ENCODE data around the gene EEPD1.
A peak's percentile ranks its signal among the peaks of the same experiment; 100 is the strongest.
"Not testable (repeated sequence)": the region's sequence is repeated elsewhere in the genome, so short reads cannot be mapped to it uniquely, and the experiment has no call there.

Gene EEPD1

GRCh38 chr7:36303202-36304098 is 150.4 kb downstream of the EEPD1 start:
- peak; percentile 84 for DNase-seq

GRCh38 chr7:36304099-36304425 is 151.0 kb downstream of the EEPD1 start:
- DNase-seq, result no peak

DNA sequence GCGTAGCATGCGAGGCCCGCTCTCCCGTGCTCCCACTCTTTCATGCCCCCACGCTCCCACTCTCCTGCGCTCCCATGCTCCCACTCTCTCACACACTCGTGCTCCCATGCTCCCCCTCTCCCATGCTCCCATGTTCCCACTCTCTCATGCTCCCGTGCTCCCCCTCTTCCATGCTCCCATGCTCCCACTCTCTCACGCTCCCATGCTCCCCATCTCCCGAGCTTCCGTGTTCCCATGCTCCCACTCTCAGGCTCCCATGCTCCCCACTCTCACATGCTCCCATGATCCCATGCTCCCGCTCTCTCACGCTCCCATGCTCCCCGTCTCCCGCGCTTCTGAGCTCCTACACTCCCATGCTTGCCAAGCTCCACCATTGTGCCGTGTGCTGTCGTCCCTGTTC is 152.2 kb downstream of the EEPD1 start:
- no peak for DNase-seq

DNA sequence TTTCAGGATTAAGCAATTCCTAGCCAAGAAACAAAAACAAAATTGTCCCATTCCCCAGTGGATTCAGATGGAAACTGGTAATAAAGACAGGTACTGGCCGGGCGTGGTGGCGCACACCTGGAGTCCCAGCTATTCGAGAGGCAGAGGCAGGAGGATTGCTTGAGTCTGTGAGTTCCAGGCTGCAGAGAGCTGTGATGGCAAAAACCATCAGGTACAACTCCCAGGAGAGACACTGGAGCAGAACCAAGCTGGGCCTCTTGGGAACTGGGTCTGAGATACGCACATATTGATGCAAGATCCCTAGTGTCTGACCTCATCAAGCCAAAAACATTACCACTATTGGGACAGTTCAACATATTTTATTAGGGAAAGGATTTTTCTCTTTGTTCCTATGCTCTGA is 152.6 kb downstream of the EEPD1 start:
- no peak for DNase-seq

DNA sequence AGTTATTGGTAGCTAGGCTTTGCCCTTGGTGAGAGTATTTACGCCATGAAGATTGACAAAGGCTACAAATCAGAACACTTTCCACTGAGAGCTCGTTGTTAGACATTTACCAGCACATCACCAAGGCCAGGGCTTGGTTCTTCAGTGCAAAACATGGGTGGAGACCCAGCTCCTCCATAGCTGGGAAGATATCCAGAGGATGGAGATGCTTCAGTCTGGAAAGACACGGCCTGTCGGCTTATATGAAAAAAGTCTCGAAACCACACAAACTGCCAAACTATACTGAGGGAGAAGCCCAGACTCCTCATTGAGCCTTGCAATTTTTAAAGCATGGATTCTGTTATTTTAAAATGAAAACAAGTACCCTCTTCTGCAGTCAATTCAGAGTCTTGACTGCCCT is 153.2 kb downstream of the EEPD1 start:
- DNase-seq, result no peak

GRCh38 chr7:36306722-36307121 is 153.7 kb downstream of the EEPD1 start:
- DNase-seq, result no peak

- DNase-seq, result no peak
Observed at GRCh38 chr7:36308031-36308430, 155.0 kb downstream of the EEPD1 start.

GRCh38 chr7:36309301-36309700 is 156.2 kb downstream of the EEPD1 start:
- no peak for DNase-seq

DNA sequence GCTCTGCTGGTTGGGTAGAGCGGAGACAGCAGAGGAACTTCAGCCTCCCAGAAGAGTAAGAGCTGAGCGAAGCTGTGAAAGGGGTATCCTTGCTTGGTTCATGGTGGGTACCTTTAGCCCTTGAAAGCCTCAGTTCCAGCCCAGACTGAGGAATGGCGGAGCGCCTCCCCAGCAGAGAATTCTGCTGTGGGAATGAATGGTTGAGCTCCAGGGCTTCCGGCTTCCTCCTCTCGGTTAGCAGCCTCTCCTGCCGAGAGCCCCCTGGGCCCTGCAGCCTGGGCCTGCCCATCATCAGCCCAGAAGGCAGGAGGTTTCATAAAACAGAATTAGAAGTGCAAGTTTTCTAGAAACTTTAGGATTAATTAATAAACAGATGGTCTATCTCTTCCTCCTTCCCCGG is 156.7 kb downstream of the EEPD1 start:
- no peak for DNase-seq

- DNase-seq, result no peak
Observed at GRCh38 chr7:36310897-36311296, 157.8 kb downstream of the EEPD1 start.

DNA sequence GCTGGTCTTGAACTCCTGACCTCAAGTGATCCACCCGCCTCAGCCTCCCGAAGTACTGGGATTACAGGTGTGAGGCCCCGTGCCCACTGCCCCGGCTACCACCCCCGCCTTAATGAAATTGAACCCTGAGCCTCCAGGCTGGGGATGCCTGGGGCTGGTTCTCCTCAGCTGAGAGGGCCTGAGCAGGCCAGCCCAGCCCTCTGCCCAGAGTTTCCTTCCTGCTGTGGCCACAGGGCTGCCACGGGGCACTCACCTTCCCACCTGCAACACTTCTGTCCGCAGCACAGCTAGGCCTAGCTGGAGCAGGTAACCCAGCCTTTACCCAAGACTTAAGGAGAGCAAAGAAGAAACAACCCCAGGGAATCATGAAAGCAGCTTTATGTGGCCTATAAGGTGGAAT is 158.5 kb downstream of the EEPD1 start:
- DNase-seq, result no peak

- no peak for DNase-seq
Observed at GRCh38 chr7:36312064-36312914, 159.2 kb downstream of the EEPD1 start.

- no peak for DNase-seq
Observed at GRCh38 chr7:36312915-36313334, 159.9 kb downstream of the EEPD1 start.

GRCh38 chr7:36313607-36314006 is 160.6 kb downstream of the EEPD1 start:
- DNase-seq, result no peak

- no peak for DNase-seq
Observed at GRCh38 chr7:36314491-36314890, 161.4 kb downstream of the EEPD1 start.

DNA sequence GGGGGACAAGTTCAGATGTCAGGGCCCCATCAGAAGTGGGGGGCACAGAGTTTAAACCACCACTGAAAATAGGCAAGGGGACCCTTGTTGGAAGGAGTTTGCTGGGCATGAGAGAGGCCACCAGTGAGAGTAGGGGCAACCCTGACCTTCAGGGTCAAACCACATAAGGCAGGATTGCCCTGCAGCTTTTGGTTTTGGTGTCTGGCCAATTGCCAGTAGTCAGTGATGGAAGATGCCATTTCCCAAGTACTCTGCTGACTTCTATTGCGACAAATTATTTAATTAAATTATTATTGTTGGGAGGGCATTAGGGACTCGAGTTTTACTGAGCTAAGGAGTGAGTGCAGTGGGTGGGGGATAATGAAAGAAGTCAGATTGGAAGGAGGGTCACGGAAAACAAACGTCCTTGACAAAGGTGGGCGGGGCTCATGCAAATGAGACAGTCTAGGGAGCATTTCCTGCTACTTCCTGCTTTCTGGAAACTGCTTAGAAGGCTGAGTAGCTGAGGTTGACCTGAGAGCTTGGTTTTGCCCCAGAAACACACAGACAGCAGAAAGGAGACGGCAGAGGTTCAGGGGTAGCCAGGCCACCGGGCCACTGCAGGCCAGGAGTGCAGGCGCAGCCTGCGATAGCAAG is 162.4 kb downstream of the EEPD1 start:
- DNase-seq, result no peak

DNA sequence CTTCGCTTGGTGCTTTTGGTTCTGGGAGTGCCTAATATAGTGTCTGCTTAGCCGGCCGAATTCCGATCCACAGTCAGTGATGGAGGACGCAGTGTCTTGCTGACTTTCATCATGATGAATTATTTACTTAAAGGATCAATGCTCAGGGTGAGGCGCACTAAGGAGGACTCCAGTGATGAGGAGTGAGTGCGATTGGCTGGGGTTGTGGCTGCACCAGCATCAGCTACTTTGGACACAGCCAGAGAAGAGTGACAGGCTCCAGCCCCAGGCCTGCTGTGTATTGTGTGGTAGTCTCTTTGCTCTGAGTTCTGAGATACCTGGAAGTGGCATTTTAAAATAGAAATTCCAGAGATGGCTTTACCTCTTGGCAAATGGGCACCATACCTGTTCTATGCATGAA is 163.3 kb downstream of the EEPD1 start:
- DNase-seq, result no peak

DNA sequence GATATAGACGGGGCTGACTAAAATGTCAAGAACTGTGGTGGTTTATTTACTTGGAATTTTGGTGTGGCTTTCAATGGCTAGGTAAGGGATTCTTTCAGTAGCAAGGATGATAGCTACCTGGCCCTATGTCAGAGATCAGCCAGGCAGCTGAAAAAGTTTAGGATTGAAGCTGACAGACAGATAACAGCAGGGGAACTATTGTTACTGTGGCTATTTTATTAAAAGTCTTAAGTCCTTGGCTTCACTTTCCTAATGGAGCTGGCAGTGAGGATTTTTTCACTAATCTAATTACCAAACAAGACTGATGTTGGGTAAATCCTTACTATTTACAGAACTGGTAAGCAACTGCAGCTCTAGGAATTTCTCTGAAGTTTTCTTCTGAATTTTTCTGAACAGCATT is 164.2 kb downstream of the EEPD1 start:
- DNase-seq, result no peak

DNA sequence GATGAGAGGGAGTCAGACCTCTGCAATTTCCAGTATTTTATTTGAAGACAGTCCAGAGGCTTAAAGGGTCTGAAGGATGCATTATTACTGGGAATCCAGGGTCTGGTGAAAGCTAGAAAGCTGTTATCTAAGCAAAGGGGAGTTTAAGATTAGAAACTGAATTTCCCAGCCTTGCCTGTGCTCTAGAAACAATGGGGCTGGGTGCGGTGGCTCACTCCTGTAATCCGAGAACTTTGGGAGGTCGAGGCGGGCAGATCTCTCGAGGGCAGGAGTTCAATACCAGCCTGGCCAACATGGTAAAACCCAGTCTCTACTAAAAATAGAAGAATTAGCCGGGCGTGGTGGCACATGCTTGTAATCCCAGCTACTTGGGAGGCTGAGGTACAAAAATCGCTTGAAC is 165.1 kb downstream of the EEPD1 start:
- DNase-seq, result no peak

GRCh38 chr7:36321284-36321683 is 168.2 kb downstream of the EEPD1 start:
- DNase-seq, result not testable (repeated sequence)

DNA sequence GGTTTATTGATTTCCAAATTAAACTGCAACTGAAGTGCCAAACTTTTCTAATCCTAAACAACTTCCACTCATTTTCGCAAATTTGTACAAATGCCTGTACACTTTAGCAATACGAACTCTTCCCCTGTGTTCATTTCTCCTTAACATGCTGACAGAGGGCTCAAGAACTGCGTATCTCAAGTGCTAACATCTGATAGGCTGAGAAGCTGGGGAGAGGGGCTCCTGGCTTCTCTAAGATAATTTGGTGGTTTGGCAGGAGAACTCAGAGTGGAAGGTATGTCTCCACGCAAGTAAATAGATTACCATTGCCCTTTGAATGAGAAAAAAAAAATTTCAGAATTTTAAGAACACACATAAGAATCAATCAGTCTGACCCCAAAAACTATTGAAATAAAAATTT is 183.3 kb downstream of the EEPD1 start:
- DNase-seq, result peak; percentile 87

- DNase-seq, result no peak
Observed at GRCh38 chr7:36338256-36338655, 185.2 kb downstream of the EEPD1 start.

- no peak for DNase-seq
Observed at GRCh38 chr7:36343548-36343947, 190.5 kb downstream of the EEPD1 start.

DNA sequence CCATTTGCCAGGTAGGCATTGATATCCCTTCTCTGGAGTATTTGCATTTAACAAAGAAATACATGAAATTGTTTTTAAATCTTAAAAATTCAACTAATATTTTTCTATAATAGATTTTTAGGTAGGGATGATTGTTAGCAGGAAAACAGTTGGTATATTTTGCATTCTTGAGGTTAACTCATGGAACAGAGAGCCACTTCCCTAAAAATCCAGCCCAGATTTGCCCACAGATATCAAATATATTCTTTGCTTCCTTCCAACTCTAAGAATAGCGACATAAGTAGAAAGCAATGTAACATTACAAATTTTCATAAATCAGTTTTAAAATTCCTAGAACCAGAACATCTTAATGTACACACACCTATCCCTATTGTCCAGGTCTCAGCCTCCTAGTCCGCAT is 191.6 kb downstream of the EEPD1 start:
- DNase-seq, result peak; percentile 15
